ENCODE data around the gene PTPRN2. TPM values are rescaled to one million over a fixed set of nuclear protein-coding genes. Genes with fewer than 3 reads are reported as not detected.

PTPRN2 gene
- polyA plus RNA-seq, 1 of the 3 experiments (the other 2 are of a cell fraction): 4.0 TPM

GRCh38 chr7:158357106-158357897, 230.3 kb downstream of the PTPRN2 start:
- POLR2A ChIA-PET: no interaction called here
- Histone ChIP-seq H3K9me3 (peaks cover 3% of the 10 kb centered on the region; the same call in 1 of the 2 replicates), H2AFZ (ENCODE audit: low read depth) (no peak overlapping the region), H3K36me3 (replicated peaks in 1 of 2; ENCODE audit: control insufficient read depth in 1 of 2, insufficient read depth in 2 of 2, low read length in 1 of 2) (no peaks in the 10 kb centered on the region), H3K9me2 (no peaks in the 10 kb centered on the region), H3K79me2 (ENCODE audit: insufficient read depth) (no peaks in the 10 kb centered on the region), H3K27me3 (ENCODE audit: insufficient read depth) (no peaks in the 10 kb centered on the region), H4K20me1 (ENCODE audit: insufficient read depth) (no peaks in the 10 kb centered on the region), H3K9ac (no peak overlapping the region), H3K4me1 (ENCODE audit: control insufficient read depth in 1 of 2, insufficient read depth in 2 of 2, low read depth in 1 of 2, low read length in 1 of 2) (peaks cover 0 to 10% of the 10 kb centered on the region in 2 experiments; a peak in 1 of 4 replicates), H3K4me3 (ENCODE audit: low read depth in 2 of 2, low read length in 1 of 2) (no peak overlapping the region), H3F3A (replicated peaks; ENCODE audit: insufficient read depth) (no peaks in the 10 kb centered on the region), H3K27ac (ENCODE audit: low read depth in 2 of 2, low read length in 1 of 2) (no peak overlapping the region), H3K4me2 (no peak overlapping the region)
- no peak for TF ChIP-seq RCOR1 (IDR thresholded peaks at IDR 0.05; ENCODE audit: low read length)
- no peak for TF ChIP-seq EP300 (IDR thresholded peaks at IDR 0.05; ENCODE audit: borderline replicate concordance in 1 of 2, low read depth in 1 of 2, low read length in 1 of 2)
- TF ChIP-seq NFIC (IDR thresholded peaks at IDR 0.05; ENCODE audit: borderline replicate concordance): no peak
- TF ChIP-seq POLR2AphosphoS5 (IDR thresholded peaks at IDR 0.05; ENCODE audit: low read depth, low read length): no peak
- no peak for TF ChIP-seq NRF1 (IDR thresholded peaks at IDR 0.05; ENCODE audit: low read depth, low read length)
- TF ChIP-seq CHD2 (IDR thresholded peaks at IDR 0.05; ENCODE audit: low read length, partially characterized antibody): no peak
- TF ChIP-seq EZH2phosphoT487 (IDR thresholded peaks at IDR 0.05; ENCODE audit: borderline replicate concordance, low read depth): no peak
- no peak for TF ChIP-seq SIN3A (IDR thresholded peaks at IDR 0.05; ENCODE audit: borderline replicate concordance, low read depth, low read length)
- TF ChIP-seq IRF3 (IDR thresholded peaks at IDR 0.05; ENCODE audit: low read depth, low read length): no peak
- no peak for TF ChIP-seq MEF2A (IDR thresholded peaks at IDR 0.05; ENCODE audit: borderline replicate concordance, low read depth)
- TF ChIP-seq GABPA (IDR thresholded peaks at IDR 0.05; ENCODE audit: low read depth): no peak
- no peak for TF ChIP-seq RAD21 (IDR thresholded peaks at IDR 0.05; ENCODE audit: low read length)
- no peak for TF ChIP-seq TAF1 (IDR thresholded peaks at IDR 0.05; ENCODE audit: borderline replicate concordance, low read depth, low read length)
- TF ChIP-seq, protein P1, sequence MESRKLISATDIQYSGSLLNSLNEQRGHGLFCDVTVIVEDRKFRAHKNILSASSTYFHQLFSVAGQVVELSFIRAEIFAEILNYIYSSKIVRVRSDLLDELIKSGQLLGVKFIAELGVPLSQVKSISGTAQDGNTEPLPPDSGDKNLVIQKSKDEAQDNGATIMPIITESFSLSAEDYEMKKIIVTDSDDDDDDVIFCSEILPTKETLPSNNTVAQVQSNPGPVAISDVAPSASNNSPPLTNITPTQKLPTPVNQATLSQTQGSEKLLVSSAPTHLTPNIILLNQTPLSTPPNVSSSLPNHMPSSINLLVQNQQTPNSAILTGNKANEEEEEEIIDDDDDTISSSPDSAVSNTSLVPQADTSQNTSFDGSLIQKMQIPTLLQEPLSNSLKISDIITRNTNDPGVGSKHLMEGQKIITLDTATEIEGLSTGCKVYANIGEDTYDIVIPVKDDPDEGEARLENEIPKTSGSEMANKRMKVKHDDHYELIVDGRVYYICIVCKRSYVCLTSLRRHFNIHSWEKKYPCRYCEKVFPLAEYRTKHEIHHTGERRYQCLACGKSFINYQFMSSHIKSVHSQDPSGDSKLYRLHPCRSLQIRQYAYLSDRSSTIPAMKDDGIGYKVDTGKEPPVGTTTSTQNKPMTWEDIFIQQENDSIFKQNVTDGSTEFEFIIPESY (IDR thresholded peaks at IDR 0.05; ENCODE audit: borderline replicate concordance, low read depth): no peak
- no peak for DNase-seq
- 69% methylated on average over 21 of the region's 30 CpGs for WGBS (ENCODE audit: low lambda C conversion rate)
- CTCF ChIA-PET: no interaction called here
